T-cell (primary cell): Measurements from ENCODE around the gene FADS2. TPM values are rescaled to one million over a fixed set of nuclear protein-coding genes. Genes with fewer than 3 reads are reported as not detected.

Experiments used
- ATAC-seq, 4 experiments: fragments of 200-7000 bp in 3 of 4; fragments of 150-1000 bp in 1 of 4; cut with Tn5 transposase; replicated peaks in 1 of 4; 1 replicate in 3 of 4; 2 replicates in 1 of 4; pipeline ENCODE4 v1.10.0; 2021; ENCODE audit warnings: moderate library complexity in 3 of 4, mild to moderate bottlenecking in 2 of 4, moderate number of reproducible peaks in 1 of 4
- CTCF ChIA-PET, 2 donors: fragments of 300-600 bp; sonication (Branson Sonifier 250); formaldehyde crosslinking; loops; one replicate each; lab custom pipeline; 2022; ENCODE audit warnings: antibody characterized with exemption in 2 of 2; lab: Charles Lee
- POLR2A ChIA-PET, 2 donors: fragments of 300-600 bp; sonication (Branson Sonifier 250); formaldehyde crosslinking; loops; one replicate each; lab custom pipeline; 2022; ENCODE audit warnings: antibody characterized with exemption in 2 of 2; lab: Charles Lee
- DNase-seq, 35 experiments: peaks; one replicate each; pipeline versions ENCODE4 v3.0.0 to v3.0.0-alpha.2; 2013 to 2023
- H3K27ac ChIP-seq: one replicate; pipeline ENCODE4 v1.5.1; 2013; ENCODE audit warnings: low read length
- H3K27me3 ChIP-seq, 2 experiments: replicated peaks in 1 of 2; 1 replicate in 1 of 2; 2 replicates in 1 of 2; pipeline versions ENCODE4 v1.6.1 to v1.7.0; 2013; ENCODE audit warnings: low read length in 1 of 2, mixed read lengths in 1 of 2; ENCODE audit not compliant: control insufficient read depth in 2 of 2, insufficient read depth in 2 of 2; ENCODE audit errors: extremely low read depth in 1 of 2
- H3K36me3 ChIP-seq, 2 donors: 1 replicate in 1 of 2; 2 replicates in 1 of 2; pipeline versions ENCODE4 v1.6.1 to v1.7.0; 2013; ENCODE audit warnings: low read length in 1 of 2; ENCODE audit not compliant: control insufficient read depth in 2 of 2, insufficient read depth in 1 of 2; ENCODE audit errors: extremely low read depth in 1 of 2
- H3K4me1 ChIP-seq, 2 experiments: 1 replicate in 1 of 2; 2 replicates in 1 of 2; pipeline versions ENCODE4 v1.6.1 to v1.7.0; 2013; ENCODE audit warnings: low read length in 2 of 2, mixed read lengths in 1 of 2; ENCODE audit not compliant: insufficient read depth in 2 of 2, control insufficient read depth in 1 of 2; ENCODE audit errors: extremely low read depth in 1 of 2
- H3K4me3 ChIP-seq, 2 donors: 1 replicate in 1 of 2; 2 replicates in 1 of 2; pipeline versions ENCODE4 v1.5.1 to v1.7.0; 2013; ENCODE audit warnings: mild to moderate bottlenecking in 2 of 2, low read length in 1 of 2, moderate library complexity in 1 of 2; ENCODE audit not compliant: control insufficient read depth in 1 of 2; ENCODE audit errors: extremely low read depth in 1 of 2
- H3K9me3 ChIP-seq: 2 replicates; pipeline ENCODE4 v1.7.0; 2013
- H3K27ac Mint-ChIP-seq, 2 donors: one replicate each; pipeline ENCODE4 v1.8.0; 2020 to 2021; ENCODE audit warnings: mild to moderate bottlenecking in 2 of 2, mixed read lengths in 2 of 2
- H3K27me3 Mint-ChIP-seq, 2 donors: one replicate each; pipeline ENCODE4 v1.8.0; 2021 to 2022; ENCODE audit warnings: mixed read lengths in 2 of 2
- H3K36me3 Mint-ChIP-seq: one replicate; pipeline ENCODE4 v1.8.0; 2021; ENCODE audit warnings: mixed read lengths
- H3K4me1 Mint-ChIP-seq, 3 donors: one replicate each; pipeline ENCODE4 v1.8.0; 2020 to 2022; ENCODE audit warnings: mixed read lengths in 3 of 3, mild to moderate bottlenecking in 1 of 3
- H3K4me3 Mint-ChIP-seq, 3 donors: one replicate each; pipeline ENCODE4 v1.8.0; 2020 to 2022; ENCODE audit warnings: mild to moderate bottlenecking in 3 of 3, mixed read lengths in 3 of 3, moderate library complexity in 3 of 3
- H3K9me3 Mint-ChIP-seq, 3 donors: one replicate each; pipeline ENCODE4 v1.8.0; 2020 to 2022; ENCODE audit warnings: mixed read lengths in 3 of 3
- WGBS: methylation state at CpG from one replicate; pipeline ENCODE4 v1.1.5; 2013; ENCODE audit warnings: missing lambda C conversion rate; ENCODE audit not compliant: insufficient coverage; 5-methylcytosine and 5-hydroxymethylcytosine counted together
- total RNA-seq, 35 experiments: library from RNA in 6 of 35; stranded (reverse) in 6 of 35; fragments of 120-200 nt in 1 of 35; gene quantifications; one replicate each; pipeline versions ENCODE4 v1.2.1 to v1.2.4 and lab custom pipeline; 2013 to 2026

The FADS2 gene
- total RNA-seq (10 to 100 TPM in 1 of 5 donors, 1 to 10 TPM in 4; 1.9 to 20.9 (median 2.7) TPM), total RNA-seq (lab: John Stamatoyannopoulos, UW) (0.26 to 7.4 (median 1.6) reads per million in 29 experiments)
- 1.4 TPM for total RNA-seq (2013)

- peaks cover 0 to 44% of the 10 kb centered on the region in 2 donors for H3K27me3 Mint-ChIP-seq
- ATAC-seq (peak; percentile 75 to 90 (median 82)), DNase-seq (peak in 34 of 35 experiments; percentile 29 to 89 (median 58))
- H3K27ac Mint-ChIP-seq: no peak within 1 kb of the TSS
- H3K36me3 Mint-ChIP-seq: no peaks in the 10 kb centered on the region
- peaks cover 25 to 26% of the 10 kb centered on the region in 2 experiments for H3K4me1 ChIP-seq
- H3K36me3 ChIP-seq: no peaks in the 10 kb centered on the region
- H3K9me3 Mint-ChIP-seq: no peaks in the 10 kb centered on the region
- peaks cover 17 to 44% (median 20%) of the 10 kb centered on the region in 3 donors for H3K4me1 Mint-ChIP-seq
- H3K27me3 ChIP-seq: peaks cover 0 to 36% of the 10 kb centered on the region in 2 experiments
- H3K27ac ChIP-seq: no peak within 1 kb of the TSS
- ChIA-PET POLR2A (interaction anchor here in 1 of 2 donors (0.6 to 0.7 kb wide), 3 partner anchors 18 to 285 kb away, joined by 3 to 6 read pairs (median 5); no protein-coding TSS in a partner anchor), CTCF (interaction anchor here in 1 of 2 donors (0.9 to 1.2 kb wide), 2 partner anchors 9 to 31 kb away, joined by 3 to 4 read pairs; no protein-coding TSS in a partner anchor)
- H3K4me3 Mint-ChIP-seq: peak within 1 kb of the TSS; percentile 75 to 85 (median 78)
- H3K9me3 ChIP-seq: no peaks in the 10 kb centered on the region
- H3K4me3 ChIP-seq: peak within 1 kb of the TSS; percentile 51 to 76
- WGBS: 2% methylated on average over 81 of the region's 83 CpGs
Measured at GRCh38 chr11:61827571-61828378, at the start of gene FADS2. TSS of gene FADS2 (plus strand) at chr11:61828300. CDS start at chr11:61828391, 91 bp downstream.

- ChIA-PET CTCF (no interaction called here), POLR2A (no interaction called here)
- Mint-ChIP-seq H3K27ac (no peak overlapping the region), H3K4me3 (peak overlapping the region; percentile 43 to 67 (median 58)), H3K27me3 (peaks cover 0 to 2% of the 10 kb centered on the region in 2 donors), H3K4me1 (peaks cover 7 to 21% (median 11%) of the 10 kb centered on the region in 3 donors), H3K36me3 (no peaks in the 10 kb centered on the region), H3K9me3 (no peaks in the 10 kb centered on the region)
- H3K36me3 ChIP-seq: peaks cover 0 to 3% of the 10 kb centered on the region in 2 donors
- peaks cover 0 to 29% of the 10 kb centered on the region in 2 experiments for H3K27me3 ChIP-seq
- 89% methylated on average over 8 of the region's 11 CpGs for WGBS
- ATAC-seq (no peak), DNase-seq (no peak)
- H3K4me3 ChIP-seq: no peak overlapping the region
- H3K4me1 ChIP-seq: peaks cover 0 to 35% of the 10 kb centered on the region in 2 experiments
- no peaks in the 10 kb centered on the region for H3K9me3 ChIP-seq
- no peak overlapping the region for H3K27ac ChIP-seq
Measured at GRCh38 chr11:61778357-61778886, 49.7 kb upstream of the FADS2 start.

- CTCF ChIA-PET: interaction anchor here in 1 of 2 donors (0.5 kb wide), 2 partner anchors 32 to 101 kb away, joined by 6 to 10 read pairs; no protein-coding TSS in a partner anchor
- Histone ChIP-seq H3K36me3 (peaks cover 0 to 3% of the 10 kb centered on the region in 2 donors), H3K4me1 (peaks cover 0 to 34% of the 10 kb centered on the region in 2 experiments), H3K27me3 (peaks cover 0 to 29% of the 10 kb centered on the region in 2 experiments), H3K4me3 (no peak overlapping the region), H3K27ac (no peak overlapping the region), H3K9me3 (no peaks in the 10 kb centered on the region)
- no peak overlapping the region for H3K4me3 Mint-ChIP-seq
- POLR2A ChIA-PET: no interaction called here
- DNase-seq (no peak), ATAC-seq (no peak)
- H3K27ac Mint-ChIP-seq: no peak overlapping the region
- WGBS: 93% methylated on average over 22 of the region's 24 CpGs
- peaks cover 0 to 2% of the 10 kb centered on the region in 2 donors for H3K27me3 Mint-ChIP-seq
- H3K9me3 Mint-ChIP-seq: no peaks in the 10 kb centered on the region
- peaks cover 7 to 21% (median 11%) of the 10 kb centered on the region in 3 donors for H3K4me1 Mint-ChIP-seq
- peaks cover 2% of the 10 kb centered on the region for H3K36me3 Mint-ChIP-seq
Measured at GRCh38 chr11:61778920-61779650, 49.0 kb upstream of the FADS2 start.

- peaks cover 9 to 18% (median 11%) of the 10 kb centered on the region in 3 donors for H3K4me1 Mint-ChIP-seq
- Histone ChIP-seq H3K27me3 (peaks cover 0 to 29% of the 10 kb centered on the region in 2 experiments), H3K36me3 (peaks cover 0 to 9% of the 10 kb centered on the region in 2 donors), H3K4me1 (peaks cover 0 to 31% of the 10 kb centered on the region in 2 experiments), H3K9me3 (no peaks in the 10 kb centered on the region), H3K27ac (no peak overlapping the region), H3K4me3 (no peak overlapping the region)
- peaks cover 0 to 2% of the 10 kb centered on the region in 2 donors for H3K27me3 Mint-ChIP-seq
- H3K9me3 Mint-ChIP-seq: no peaks in the 10 kb centered on the region
- 92% methylated on average over 13 of the region's 14 CpGs for WGBS
- no peak overlapping the region for H3K4me3 Mint-ChIP-seq
- ChIA-PET POLR2A (no interaction called here), CTCF (interaction anchor here (0.5 to 0.8 kb wide), 2 partner anchors 18 to 33 kb away, joined by 3 to 10 read pairs; no protein-coding TSS in a partner anchor)
- peaks cover 9% of the 10 kb centered on the region for H3K36me3 Mint-ChIP-seq
- no peak overlapping the region for H3K27ac Mint-ChIP-seq
- ATAC-seq (no peak), DNase-seq (no peak)
Measured at GRCh38 chr11:61779666-61780525, 48.2 kb upstream of the FADS2 start.

GRCh38 chr11:61780581-61781162, 47.4 kb upstream of the FADS2 start:
- peaks cover 5 to 16% of the 10 kb centered on the region in 2 donors for H3K36me3 ChIP-seq
- H3K4me3 Mint-ChIP-seq: no peak overlapping the region
- H3K27me3 Mint-ChIP-seq: peaks cover 0 to 2% of the 10 kb centered on the region in 2 donors
- ChIA-PET POLR2A (interaction anchor here in 1 of 2 donors (0.6 kb wide), 1 partner anchor 11 kb away, joined by 3 read pairs; no protein-coding TSS in a partner anchor), CTCF (interaction anchor here in 1 of 2 donors (0.8 kb wide), 1 partner anchor 17 kb away, joined by 3 read pairs; no protein-coding TSS in a partner anchor)
- no peak for DNase-seq
- WGBS: 72% methylated on average over 7 of the region's 9 CpGs
- H3K4me1 ChIP-seq: peaks cover 0 to 24% of the 10 kb centered on the region in 2 experiments
- peaks cover 0 to 23% of the 10 kb centered on the region in 2 experiments for H3K27me3 ChIP-seq
- no peaks in the 10 kb centered on the region for H3K9me3 Mint-ChIP-seq
- no peaks in the 10 kb centered on the region for H3K9me3 ChIP-seq
- H3K27ac ChIP-seq: no peak overlapping the region
- H3K36me3 Mint-ChIP-seq: peaks cover 12% of the 10 kb centered on the region
- H3K4me3 ChIP-seq: no peak overlapping the region
- H3K4me1 Mint-ChIP-seq: peaks cover 11 to 16% (median 11%) of the 10 kb centered on the region in 3 donors
- no peak overlapping the region for H3K27ac Mint-ChIP-seq
- no peak for ATAC-seq
